Stimulated activated naive CD8-positive, alpha-beta T cell treated with anti-CD3 and anti-CD28 coated beads, Interleukin-15, Interleukin-2, amounts not matched to agents 100 ng/mL and 50 ng/mL, for 24 hours (primary cell): ENCODE measurements around the gene WRAP73.
A peak's percentile ranks its signal among the peaks of the same experiment; 100 is the strongest.
"Not testable (repeated sequence)": the region's sequence is repeated elsewhere in the genome, so short reads cannot be mapped to it uniquely, and the experiment has no call there.

Experiments
- H3K27ac Mint-ChIP-seq: one replicate; pipeline ENCODE4 v1.8.0; 2021; ENCODE audit warnings: mild to moderate bottlenecking, mixed read lengths
- H3K27me3 Mint-ChIP-seq: one replicate; pipeline ENCODE4 v1.8.0; 2021; ENCODE audit warnings: mixed read lengths
- H3K36me3 Mint-ChIP-seq: one replicate; pipeline ENCODE4 v1.8.0; 2021; ENCODE audit warnings: low read depth, mixed read lengths
- H3K4me1 Mint-ChIP-seq: one replicate; pipeline ENCODE4 v1.8.0; 2021; ENCODE audit warnings: low read depth, mixed read lengths
- H3K4me3 Mint-ChIP-seq: one replicate; pipeline ENCODE4 v1.8.0; 2021; ENCODE audit warnings: mild to moderate bottlenecking, mixed read lengths
- H3K9me3 Mint-ChIP-seq: one replicate; pipeline ENCODE4 v1.8.0; 2021; ENCODE audit warnings: mixed read lengths

The WRAP73 gene

GRCh38 chr1:3625151-3625907 is 24.6 kb downstream of the WRAP73 start:
- no peak overlapping the region for H3K27ac Mint-ChIP-seq
- H3K4me3 Mint-ChIP-seq = peak overlapping the region; percentile 88
- peaks cover 4% of the 10 kb centered on the region for H3K36me3 Mint-ChIP-seq
- H3K4me1 Mint-ChIP-seq = peaks cover 34% of the 10 kb centered on the region
- H3K9me3 Mint-ChIP-seq = no peaks in the 10 kb centered on the region
- H3K27me3 Mint-ChIP-seq = no peaks in the 10 kb centered on the region

- peak within 1 kb of the TSS; percentile 88 for H3K4me3 Mint-ChIP-seq
- H3K9me3 Mint-ChIP-seq = no peaks in the 10 kb centered on the region
- H3K27ac Mint-ChIP-seq = peak within 1 kb of the TSS; percentile 71
- peaks cover 4% of the 10 kb centered on the region for H3K36me3 Mint-ChIP-seq
- peaks cover 41% of the 10 kb centered on the region for H3K4me1 Mint-ChIP-seq
- H3K27me3 Mint-ChIP-seq = no peaks in the 10 kb centered on the region
Observed at GRCh38 chr1:3624200-3625136, 25.4 kb downstream of the WRAP73 start, which contains the start of gene TPRG1L. Gene TPRG1L, plus strand, starts transcription at chr1:3625015. Its CDS starts 58 bp downstream, at chr1:3625073.

DNA sequence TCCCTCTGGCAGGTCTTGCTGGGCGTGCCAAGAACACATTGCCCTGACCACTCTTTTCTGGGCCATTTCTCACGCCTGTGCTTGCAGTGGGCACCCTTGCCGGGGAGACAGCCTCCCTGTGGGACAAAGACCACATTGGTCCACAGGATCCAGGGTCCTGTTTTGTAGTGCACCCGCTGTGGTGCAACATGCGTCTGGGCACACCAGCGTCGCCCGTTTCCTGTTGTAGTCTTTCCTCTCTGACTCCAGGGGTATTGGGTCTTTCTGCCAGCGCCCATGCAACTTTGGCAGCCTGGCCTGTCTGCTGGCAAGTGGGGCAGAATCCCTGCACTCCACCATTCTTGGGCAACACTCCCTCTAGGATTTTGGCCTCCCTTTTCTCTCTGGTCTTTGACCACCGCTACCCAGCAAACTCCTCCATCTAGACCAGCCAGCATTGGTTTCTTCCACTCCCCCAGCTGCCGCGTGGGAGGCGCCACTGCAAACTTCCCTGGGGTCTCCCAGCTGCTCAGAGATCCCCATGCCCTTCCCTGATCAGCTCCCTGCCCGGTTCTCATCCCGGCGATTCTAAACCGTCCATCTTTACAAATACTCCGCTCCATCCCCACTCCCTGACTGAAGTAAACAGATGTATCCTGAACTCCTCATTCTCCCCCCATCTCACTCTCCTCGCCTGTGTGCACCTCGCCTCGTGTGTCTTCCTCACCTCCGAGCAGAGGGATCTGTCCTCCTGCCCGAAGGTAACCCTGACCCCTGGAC is 26.3 kb downstream of the WRAP73 start:
- peak overlapping the region; percentile 4 for H3K27ac Mint-ChIP-seq
- H3K36me3 Mint-ChIP-seq = no peaks in the 10 kb centered on the region
- no peaks in the 10 kb centered on the region for H3K9me3 Mint-ChIP-seq
- H3K4me3 Mint-ChIP-seq = peak overlapping the region; percentile 88
- no peaks in the 10 kb centered on the region for H3K27me3 Mint-ChIP-seq
- peaks cover 49% of the 10 kb centered on the region for H3K4me1 Mint-ChIP-seq

- H3K27ac Mint-ChIP-seq, H3K4me3 Mint-ChIP-seq: not testable (repeated sequence)
Observed at GRCh38 chr1:3622102-3622501, 27.8 kb downstream of the WRAP73 start.

GRCh38 chr1:3621151-3621671 is 28.7 kb downstream of the WRAP73 start:
- not testable (repeated sequence) for H3K27me3 Mint-ChIP-seq, H3K27ac Mint-ChIP-seq, H3K9me3 Mint-ChIP-seq, H3K36me3 Mint-ChIP-seq
- H3K4me1 Mint-ChIP-seq = peaks cover 48% of the 10 kb centered on the region
- H3K4me3 Mint-ChIP-seq = peak overlapping the region; percentile 82

More at GRCh38 chr1:3622102-3622501, 27.8 kb downstream of the WRAP73 start:
- not testable (repeated sequence) for H3K36me3 Mint-ChIP-seq, H3K9me3 Mint-ChIP-seq, H3K27me3 Mint-ChIP-seq
- H3K4me1 Mint-ChIP-seq = peaks cover 49% of the 10 kb centered on the region

- no peaks in the 10 kb centered on the region for H3K36me3 Mint-ChIP-seq
- no peaks in the 10 kb centered on the region for H3K9me3 Mint-ChIP-seq
- H3K27me3 Mint-ChIP-seq = no peaks in the 10 kb centered on the region
- H3K4me1 Mint-ChIP-seq = peaks cover 43% of the 10 kb centered on the region
- peak overlapping the region; percentile 92 for H3K27ac Mint-ChIP-seq
- H3K4me3 Mint-ChIP-seq = peak overlapping the region; percentile 82
Observed at GRCh38 chr1:3620708-3621107, 29.2 kb downstream of the WRAP73 start.

- Mint-ChIP-seq H3K9me3 (no peaks in the 10 kb centered on the region), H3K4me1 (peaks cover 34% of the 10 kb centered on the region), H3K27ac (peak overlapping the region; percentile 92), H3K4me3 (peak overlapping the region; percentile 82), H3K27me3 (no peaks in the 10 kb centered on the region), H3K36me3 (no peaks in the 10 kb centered on the region)
Observed at GRCh38 chr1:3618881-3619671, 30.8 kb downstream of the WRAP73 start.

GRCh38 chr1:3618531-3618880 is 31.4 kb downstream of the WRAP73 start:
- Mint-ChIP-seq H3K9me3 (no peaks in the 10 kb centered on the region), H3K27me3 (no peaks in the 10 kb centered on the region)

GRCh38 chr1:3617806-3618345 is 32.0 kb downstream of the WRAP73 start:
- Mint-ChIP-seq H3K9me3 (no peaks in the 10 kb centered on the region), H3K36me3 (no peaks in the 10 kb centered on the region), H3K27ac (no peak overlapping the region), H3K27me3 (no peaks in the 10 kb centered on the region), H3K4me3 (no peak overlapping the region), H3K4me1 (peaks cover 22% of the 10 kb centered on the region)

More at GRCh38 chr1:3618531-3618880, 31.4 kb downstream of the WRAP73 start:
- H3K4me1 Mint-ChIP-seq = peaks cover 28% of the 10 kb centered on the region
- H3K4me3 Mint-ChIP-seq = no peak overlapping the region
- no peaks in the 10 kb centered on the region for H3K36me3 Mint-ChIP-seq
- H3K27ac Mint-ChIP-seq = no peak overlapping the region

DNA sequence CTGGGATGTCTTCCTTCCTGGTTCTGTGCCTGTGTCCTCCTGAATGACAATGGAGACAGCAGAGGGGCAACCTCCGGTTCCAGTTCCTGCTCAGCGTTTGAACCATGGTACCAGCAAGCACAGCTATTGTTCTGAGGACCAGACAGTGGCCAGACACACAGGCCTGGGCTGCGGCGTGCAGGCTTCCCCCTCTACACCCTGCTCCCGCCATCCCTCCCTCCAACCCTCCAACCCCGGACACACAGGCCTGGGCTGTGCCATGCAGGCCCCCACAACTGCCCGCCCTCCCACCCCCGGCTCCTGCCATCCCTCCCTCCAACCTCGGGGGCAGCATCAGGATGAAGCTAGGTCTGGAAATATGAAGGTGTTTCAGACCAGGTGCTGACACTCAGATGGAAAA is 33.0 kb downstream of the WRAP73 start:
- Mint-ChIP-seq H3K4me1 (peaks cover 21% of the 10 kb centered on the region), H3K4me3 (no peak overlapping the region), H3K9me3 (no peaks in the 10 kb centered on the region), H3K27ac (no peak overlapping the region), H3K27me3 (no peaks in the 10 kb centered on the region), H3K36me3 (no peaks in the 10 kb centered on the region)

DNA sequence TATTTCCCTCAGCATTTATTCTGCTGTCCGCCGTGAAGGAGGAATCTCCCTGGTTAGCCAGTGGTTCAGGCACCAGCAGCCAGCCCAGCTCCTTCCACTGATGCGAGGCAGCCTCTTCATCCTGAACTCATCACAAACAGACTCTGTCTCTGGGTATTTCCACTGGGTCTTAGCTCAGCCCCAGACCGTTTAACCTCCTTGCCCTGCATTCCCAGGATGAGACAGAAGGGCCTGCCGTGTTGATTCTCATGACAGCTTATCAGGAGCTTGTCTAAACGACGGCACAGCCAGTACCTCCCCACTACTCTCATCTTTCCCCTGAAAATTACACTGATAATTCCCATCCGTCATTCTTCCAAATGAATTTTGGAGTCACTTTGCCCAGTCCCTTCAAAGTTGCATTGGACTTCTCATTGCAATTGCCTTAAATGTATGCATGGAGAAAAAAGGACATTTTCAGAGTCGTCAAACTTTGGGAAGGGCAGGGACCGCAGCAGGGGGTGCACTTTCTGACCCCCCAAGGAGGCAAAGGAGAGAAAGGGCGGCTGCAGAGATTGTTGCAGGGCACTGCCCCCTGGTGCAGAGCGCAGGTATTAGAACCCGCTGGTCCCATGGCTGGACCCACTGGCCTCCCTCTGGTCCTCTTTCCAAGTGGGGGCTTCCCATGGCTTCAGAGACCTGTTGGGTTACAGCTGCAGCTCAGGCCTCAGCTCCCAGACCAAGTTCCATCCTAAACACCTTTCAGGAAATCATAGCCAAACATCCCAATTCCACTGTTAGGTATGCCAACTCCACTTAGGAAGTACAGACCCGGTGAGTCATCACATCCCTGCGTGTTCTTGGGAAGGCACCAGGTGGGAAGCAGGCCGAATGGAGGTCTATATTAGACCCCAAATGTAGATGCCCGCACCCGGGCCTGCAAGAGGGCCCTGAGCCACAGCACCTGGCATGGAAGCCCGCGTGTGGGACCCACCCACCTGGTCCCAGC is 34.9 kb downstream of the WRAP73 start:
- peaks cover 6% of the 10 kb centered on the region for H3K27me3 Mint-ChIP-seq
- peaks cover 22% of the 10 kb centered on the region for H3K4me1 Mint-ChIP-seq
- no peaks in the 10 kb centered on the region for H3K9me3 Mint-ChIP-seq
- no peak overlapping the region for H3K4me3 Mint-ChIP-seq
- H3K36me3 Mint-ChIP-seq = no peaks in the 10 kb centered on the region
- no peak overlapping the region for H3K27ac Mint-ChIP-seq

- Mint-ChIP-seq H3K27me3 (peaks cover 9% of the 10 kb centered on the region), H3K36me3 (no peaks in the 10 kb centered on the region), H3K4me1 (peaks cover 8% of the 10 kb centered on the region), H3K9me3 (no peaks in the 10 kb centered on the region), H3K4me3 (peak overlapping the region; percentile 66), H3K27ac (no peak overlapping the region)
Observed at GRCh38 chr1:3612123-3612522, 37.8 kb downstream of the WRAP73 start.
